ENCODE data around the gene LYST.

Gene LYST

GRCh38 chr1:235739631-235740030 lies 127.1 kb downstream of the LYST start:
- H3K9me3 ChIP-seq (ENCODE audit: control insufficient read depth in 2 of 2, low read length in 2 of 2) = no peaks in the 10 kb centered on the region
- no peak overlapping the region for H3K4me3 ChIP-seq (ENCODE audit: low read length in 2 of 2)
- no peaks in the 10 kb centered on the region for H3K4me1 ChIP-seq (ENCODE audit: control insufficient read depth, insufficient read depth, low read length)
- H3K9ac ChIP-seq (ENCODE audit: low read length in 2 of 2) = no peak overlapping the region
- H3K36me3 ChIP-seq (ENCODE audit: control insufficient read depth in 2 of 2, insufficient read depth in 2 of 2, low read length in 2 of 2) = peaks cover 2 to 12% of the 10 kb centered on the region in 2 donors
- H3K27me3 ChIP-seq (ENCODE audit: control insufficient read depth in 1 of 2, insufficient read depth in 2 of 2, low read length in 2 of 2) = no peaks in the 10 kb centered on the region
- no peak overlapping the region for H3K27ac ChIP-seq (ENCODE audit: low read length)

DNA sequence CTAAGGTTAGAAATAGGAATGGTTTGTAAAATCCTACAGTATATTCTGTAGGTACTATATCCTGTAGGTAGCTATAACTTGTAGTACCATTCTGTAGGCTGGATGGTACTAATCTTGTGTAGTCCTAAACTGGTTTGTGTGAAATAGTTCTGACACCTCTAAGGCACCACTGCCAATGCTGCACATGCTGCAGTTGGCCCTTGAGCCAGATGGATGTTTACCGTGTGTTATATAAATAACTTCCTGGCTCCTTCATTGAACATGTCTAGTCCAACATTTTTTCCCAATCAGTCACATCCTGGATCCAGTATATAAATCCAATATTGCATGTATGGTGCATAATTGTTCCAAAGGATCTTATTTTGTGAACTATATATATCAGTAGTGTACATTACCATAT lies 127.6 kb downstream of the LYST start:
- no peaks in the 10 kb centered on the region for H3K4me1 ChIP-seq (ENCODE audit: control insufficient read depth, insufficient read depth, low read length)
- H3K27ac ChIP-seq (ENCODE audit: low read length) = no peak overlapping the region
- no peaks in the 10 kb centered on the region for H3K9me3 ChIP-seq (ENCODE audit: control insufficient read depth in 2 of 2, low read length in 2 of 2)
- H3K36me3 ChIP-seq (ENCODE audit: control insufficient read depth in 2 of 2, insufficient read depth in 2 of 2, low read length in 2 of 2) = peaks cover 2 to 10% of the 10 kb centered on the region in 2 donors
- H3K27me3 ChIP-seq (ENCODE audit: control insufficient read depth in 1 of 2, insufficient read depth in 2 of 2, low read length in 2 of 2) = no peaks in the 10 kb centered on the region
- H3K9ac ChIP-seq (ENCODE audit: low read length in 2 of 2) = no peak overlapping the region
- H3K4me3 ChIP-seq (ENCODE audit: low read length in 2 of 2) = no peak overlapping the region

DNA sequence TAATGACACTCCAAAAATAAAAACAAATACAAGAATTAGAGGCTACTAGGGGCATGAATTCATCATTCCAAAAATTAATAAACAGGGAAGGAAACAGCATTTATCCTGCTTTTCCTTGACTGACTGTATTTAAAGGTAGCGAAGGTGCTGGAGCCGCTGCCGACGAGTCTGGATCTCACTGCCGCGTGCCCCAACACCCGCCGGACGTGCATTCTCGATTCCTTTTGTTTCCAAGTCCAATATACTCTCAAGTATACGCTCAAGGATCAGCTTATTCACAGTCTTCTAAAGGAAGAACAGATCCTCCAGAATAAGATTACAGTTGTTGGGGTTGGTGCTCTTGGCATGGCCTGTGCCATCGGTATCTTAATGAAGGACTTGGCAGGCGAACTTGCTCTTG lies 129.0 kb downstream of the LYST start:
- H3K9ac ChIP-seq (ENCODE audit: low read length in 2 of 2) = no peak overlapping the region
- no peak overlapping the region for H3K27ac ChIP-seq (ENCODE audit: low read length)
- no peaks in the 10 kb centered on the region for H3K4me1 ChIP-seq (ENCODE audit: control insufficient read depth, insufficient read depth, low read length)
- H3K4me3 ChIP-seq (ENCODE audit: low read length in 2 of 2) = no peak overlapping the region
- no peaks in the 10 kb centered on the region for H3K9me3 ChIP-seq (ENCODE audit: control insufficient read depth in 2 of 2, low read length in 2 of 2)
- no peaks in the 10 kb centered on the region for H3K27me3 ChIP-seq (ENCODE audit: control insufficient read depth in 1 of 2, insufficient read depth in 2 of 2, low read length in 2 of 2)
- peaks cover 2 to 3% of the 10 kb centered on the region in 2 donors for H3K36me3 ChIP-seq (ENCODE audit: control insufficient read depth in 2 of 2, insufficient read depth in 2 of 2, low read length in 2 of 2)

- H3K27me3 ChIP-seq (ENCODE audit: control insufficient read depth in 1 of 2, insufficient read depth in 2 of 2, low read length in 2 of 2) = no peaks in the 10 kb centered on the region
- H3K4me3 ChIP-seq (ENCODE audit: low read length in 2 of 2) = no peak overlapping the region
- peaks cover 2 to 3% of the 10 kb centered on the region in 2 donors for H3K36me3 ChIP-seq (ENCODE audit: control insufficient read depth in 2 of 2, insufficient read depth in 2 of 2, low read length in 2 of 2)
- no peaks in the 10 kb centered on the region for H3K4me1 ChIP-seq (ENCODE audit: control insufficient read depth, insufficient read depth, low read length)
- no peak overlapping the region for H3K9ac ChIP-seq (ENCODE audit: low read length in 2 of 2)
- H3K9me3 ChIP-seq (ENCODE audit: control insufficient read depth in 2 of 2, low read length in 2 of 2) = no peaks in the 10 kb centered on the region
- no peak overlapping the region for H3K27ac ChIP-seq (ENCODE audit: low read length)
These were observed 130.4 kb downstream of the LYST start for GRCh38 chr1:235736263-235736662.

DNA sequence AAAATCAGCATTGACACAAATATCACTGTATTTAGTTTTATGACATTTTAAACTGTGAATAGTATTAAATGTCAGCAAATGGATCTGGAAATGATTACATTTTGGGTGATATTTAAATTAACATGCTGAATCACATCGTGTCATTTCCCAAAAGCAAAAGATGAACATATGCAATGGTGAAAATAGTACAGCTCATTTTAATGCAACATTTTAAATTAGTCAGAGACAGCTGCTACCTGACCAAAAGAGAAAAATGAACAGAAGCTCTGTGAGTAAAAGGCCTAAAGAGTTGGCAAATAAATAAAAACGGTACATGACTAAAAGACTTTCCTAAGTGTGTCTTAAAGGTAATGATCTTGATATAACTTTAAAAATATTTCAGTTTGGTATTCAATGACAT lies 131.1 kb downstream of the LYST start:
- no peaks in the 10 kb centered on the region for H3K4me1 ChIP-seq (ENCODE audit: control insufficient read depth, insufficient read depth, low read length)
- no peaks in the 10 kb centered on the region for H3K27me3 ChIP-seq (ENCODE audit: control insufficient read depth in 1 of 2, insufficient read depth in 2 of 2, low read length in 2 of 2)
- H3K27ac ChIP-seq (ENCODE audit: low read length) = no peak overlapping the region
- H3K4me3 ChIP-seq (ENCODE audit: low read length in 2 of 2) = no peak overlapping the region
- H3K9me3 ChIP-seq (ENCODE audit: control insufficient read depth in 2 of 2, low read length in 2 of 2) = no peaks in the 10 kb centered on the region
- H3K9ac ChIP-seq (ENCODE audit: low read length in 2 of 2) = no peak overlapping the region
- H3K36me3 ChIP-seq (ENCODE audit: control insufficient read depth in 2 of 2, insufficient read depth in 2 of 2, low read length in 2 of 2) = peaks cover 2 to 3% of the 10 kb centered on the region in 2 donors

DNA sequence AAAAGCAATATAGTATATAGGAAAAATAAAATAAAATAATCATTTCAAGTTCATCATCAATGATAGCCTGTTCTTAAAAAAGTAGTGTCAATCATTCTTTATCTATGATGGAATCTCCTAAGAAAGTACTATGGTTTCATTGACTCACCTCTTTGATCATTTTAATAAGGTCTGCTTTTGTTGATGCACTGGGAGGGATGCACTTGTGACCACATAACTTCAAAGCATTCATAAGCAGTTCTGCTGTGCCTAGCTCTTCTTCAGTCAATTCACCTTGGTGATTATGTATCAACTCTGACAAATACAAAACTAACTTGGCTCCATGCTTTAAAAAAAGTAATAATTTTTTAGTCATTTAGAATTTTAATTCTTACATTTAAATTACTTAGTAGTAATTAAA lies 132.4 kb downstream of the LYST start:
- Histone ChIP-seq H3K27ac (ENCODE audit: low read length) (no peak overlapping the region), H3K36me3 (ENCODE audit: control insufficient read depth in 2 of 2, insufficient read depth in 2 of 2, low read length in 2 of 2) (peaks cover 0 to 2% of the 10 kb centered on the region in 2 donors)

GRCh38 chr1:235730007-235730406 lies 136.7 kb downstream of the LYST start:
- Histone ChIP-seq H3K36me3 (ENCODE audit: control insufficient read depth in 2 of 2, insufficient read depth in 2 of 2, low read length in 2 of 2) (peaks cover 2 to 10% of the 10 kb centered on the region in 2 donors), H3K27me3 (ENCODE audit: control insufficient read depth in 1 of 2, insufficient read depth in 2 of 2, low read length in 2 of 2) (no peaks in the 10 kb centered on the region), H3K27ac (ENCODE audit: low read length) (no peak overlapping the region), H3K4me1 (ENCODE audit: control insufficient read depth, insufficient read depth, low read length) (no peaks in the 10 kb centered on the region), H3K9me3 (ENCODE audit: control insufficient read depth in 2 of 2, low read length in 2 of 2) (no peaks in the 10 kb centered on the region), H3K4me3 (ENCODE audit: low read length in 2 of 2) (no peak overlapping the region), H3K9ac (ENCODE audit: low read length in 2 of 2) (no peak overlapping the region)

More for the DNA sequence above, 132.4 kb downstream of the LYST start:
- Histone ChIP-seq H3K4me3 (ENCODE audit: low read length in 2 of 2) (no peak overlapping the region), H3K27me3 (ENCODE audit: control insufficient read depth in 1 of 2, insufficient read depth in 2 of 2, low read length in 2 of 2) (no peaks in the 10 kb centered on the region), H3K4me1 (ENCODE audit: control insufficient read depth, insufficient read depth, low read length) (no peaks in the 10 kb centered on the region), H3K9me3 (ENCODE audit: control insufficient read depth in 2 of 2, low read length in 2 of 2) (no peaks in the 10 kb centered on the region), H3K9ac (ENCODE audit: low read length in 2 of 2) (no peak overlapping the region)

DNA sequence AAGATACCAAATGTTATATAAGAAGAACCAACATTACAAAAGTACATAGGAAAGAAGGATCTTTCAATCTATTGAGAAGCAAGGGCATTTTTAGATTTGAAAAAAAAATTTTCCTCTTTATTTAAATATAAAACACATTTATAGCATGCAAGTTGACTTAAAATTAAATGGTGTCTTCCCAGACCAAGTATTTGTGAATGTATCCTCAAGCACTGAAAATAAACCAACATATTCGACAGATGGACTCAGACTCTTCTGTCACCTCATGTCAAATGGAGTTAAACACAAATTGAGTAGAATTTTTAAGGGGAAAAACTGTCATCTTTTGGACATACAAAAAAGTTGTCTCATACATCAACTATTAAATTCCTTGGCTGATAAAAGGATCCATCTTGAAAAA lies 140.1 kb downstream of the LYST start:
- H3K9ac ChIP-seq (ENCODE audit: low read length in 2 of 2) = no peak overlapping the region
- H3K27me3 ChIP-seq (ENCODE audit: control insufficient read depth in 1 of 2, insufficient read depth in 2 of 2, low read length in 2 of 2) = no peaks in the 10 kb centered on the region
- no peaks in the 10 kb centered on the region for H3K4me1 ChIP-seq (ENCODE audit: control insufficient read depth, insufficient read depth, low read length)
- peaks cover 16 to 27% of the 10 kb centered on the region in 2 donors for H3K36me3 ChIP-seq (ENCODE audit: control insufficient read depth in 2 of 2, insufficient read depth in 2 of 2, low read length in 2 of 2)
- no peak overlapping the region for H3K27ac ChIP-seq (ENCODE audit: low read length)
- H3K4me3 ChIP-seq (ENCODE audit: low read length in 2 of 2) = no peak overlapping the region
- H3K9me3 ChIP-seq (ENCODE audit: control insufficient read depth in 2 of 2, low read length in 2 of 2) = no peaks in the 10 kb centered on the region

- Histone ChIP-seq H3K27me3 (ENCODE audit: control insufficient read depth in 1 of 2, insufficient read depth in 2 of 2, low read length in 2 of 2) (no peaks in the 10 kb centered on the region), H3K36me3 (ENCODE audit: control insufficient read depth in 2 of 2, insufficient read depth in 2 of 2, low read length in 2 of 2) (peaks cover 22 to 29% of the 10 kb centered on the region in 2 donors), H3K4me1 (ENCODE audit: control insufficient read depth, insufficient read depth, low read length) (no peaks in the 10 kb centered on the region), H3K27ac (ENCODE audit: low read length) (no peak overlapping the region), H3K9ac (ENCODE audit: low read length in 2 of 2) (no peak overlapping the region), H3K9me3 (ENCODE audit: control insufficient read depth in 2 of 2, low read length in 2 of 2) (no peaks in the 10 kb centered on the region), H3K4me3 (ENCODE audit: low read length in 2 of 2) (no peak overlapping the region)
These were observed 141.3 kb downstream of the LYST start for GRCh38 chr1:235725434-235725833.

GRCh38 chr1:235724730-235725129 lies 142.0 kb downstream of the LYST start:
- Histone ChIP-seq H3K36me3 (ENCODE audit: control insufficient read depth in 2 of 2, insufficient read depth in 2 of 2, low read length in 2 of 2) (peaks cover 26 to 32% of the 10 kb centered on the region in 2 donors), H3K4me3 (ENCODE audit: low read length in 2 of 2) (no peak overlapping the region), H3K4me1 (ENCODE audit: control insufficient read depth, insufficient read depth, low read length) (no peaks in the 10 kb centered on the region), H3K9me3 (ENCODE audit: control insufficient read depth in 2 of 2, low read length in 2 of 2) (no peaks in the 10 kb centered on the region), H3K9ac (ENCODE audit: low read length in 2 of 2) (no peak overlapping the region), H3K27me3 (ENCODE audit: control insufficient read depth in 1 of 2, insufficient read depth in 2 of 2, low read length in 2 of 2) (no peaks in the 10 kb centered on the region), H3K27ac (ENCODE audit: low read length) (no peak overlapping the region)

GRCh38 chr1:235722858-235723257 lies 143.8 kb downstream of the LYST start:
- H3K27ac ChIP-seq (ENCODE audit: low read length) = no peak overlapping the region
- no peaks in the 10 kb centered on the region for H3K4me1 ChIP-seq (ENCODE audit: control insufficient read depth, insufficient read depth, low read length)
- H3K9ac ChIP-seq (ENCODE audit: low read length in 2 of 2) = no peak overlapping the region
- H3K27me3 ChIP-seq (ENCODE audit: control insufficient read depth in 1 of 2, insufficient read depth in 2 of 2, low read length in 2 of 2) = no peaks in the 10 kb centered on the region
- peaks cover 26 to 27% of the 10 kb centered on the region in 2 donors for H3K36me3 ChIP-seq (ENCODE audit: control insufficient read depth in 2 of 2, insufficient read depth in 2 of 2, low read length in 2 of 2)
- no peak overlapping the region for H3K4me3 ChIP-seq (ENCODE audit: low read length in 2 of 2)
- H3K9me3 ChIP-seq (ENCODE audit: control insufficient read depth in 2 of 2, low read length in 2 of 2) = no peaks in the 10 kb centered on the region
